SU-DHL-6 (cell line): ENCODE measurements around the gene PPP2R2D.

Experiments used
- CTCF ChIP-seq: fragments of 200-600 bp; sonication (generic); IDR thresholded peaks from one replicate; pipeline ENCODE4 v1.5.1; 2017; ENCODE audit warnings: antibody characterized with exemption, mild to moderate bottlenecking, low read length, moderate library complexity; ENCODE audit not compliant: insufficient read depth, poor library complexity, severe bottlenecking
- EZH2phosphoT487 ChIP-seq: fragments of 200-600 bp; sonication (generic), shearing (Covaris generic); conservative IDR thresholded peaks from 2 replicates; pipeline ENCODE4 v1.6.1; 2018; ENCODE audit warnings: mild to moderate bottlenecking, antibody characterized with exemption, low read length, moderate library complexity, mixed read lengths

- TF ChIP-seq CTCF (no peak), EZH2phosphoT487 (no peak)
Observed at GRCh38 chr10:131896403-131896802, 4.4 kb upstream of the PPP2R2D start.
